Activated naive CD4-positive, alpha-beta T cell treated with anti-CD3 and anti-CD28 coated beads for 36 hours (primary cell): ENCODE results near the gene CDKN2AIP. TPM values are rescaled to one million over a fixed set of nuclear protein-coding genes. Genes with fewer than 3 reads are reported as not detected.
A peak's percentile ranks its signal among the peaks of the same experiment; 100 is the strongest.
"Not testable (repeated sequence)": the region's sequence is repeated elsewhere in the genome, so short reads cannot be mapped to it uniquely, and the experiment has no call there.

ENCODE experiments used
- CTCF ChIA-PET: fragments of 350-600 bp; sonication (Branson Sonifier 250); formaldehyde crosslinking; loops from one replicate; lab custom pipeline; 2021; ENCODE audit warnings: antibody characterized with exemption; lab: Charles Lee
- DNase-seq: peaks from one replicate; pipeline ENCODE4 v3.0.0-alpha.2; 2020
- H3K27ac Mint-ChIP-seq: one replicate; pipeline ENCODE4 v1.8.0; 2021; ENCODE audit warnings: mild to moderate bottlenecking, mixed read lengths
- H3K27me3 Mint-ChIP-seq: one replicate; pipeline ENCODE4 v1.8.0; 2021; ENCODE audit warnings: low read depth, mixed read lengths
- H3K36me3 Mint-ChIP-seq: one replicate; pipeline ENCODE4 v1.8.0; 2021; ENCODE audit warnings: low read depth, mixed read lengths
- H3K4me1 Mint-ChIP-seq: one replicate; pipeline ENCODE4 v1.8.0; 2021; ENCODE audit warnings: low read depth, mixed read lengths
- H3K4me3 Mint-ChIP-seq: one replicate; pipeline ENCODE4 v1.8.0; 2021; ENCODE audit warnings: mild to moderate bottlenecking, moderate library complexity, mixed read lengths
- H3K9me3 Mint-ChIP-seq: one replicate; pipeline ENCODE4 v1.8.0; 2021; ENCODE audit warnings: mixed read lengths
- intact Hi-C: fragments of 100-400 bp; cut with micrococcal nuclease; formaldehyde crosslinking; loops from one replicate; pipeline ENCODE4 v1.15.1; 2023
- total RNA-seq, 2 experiments: library from RNA; stranded (reverse); gene quantifications; one replicate each; pipeline ENCODE4 v1.2.3, GENCODE V29; 2021

CDKN2AIP gene
- total RNA-seq, 2 experiments from 2014 or later: 26.5 to 26.7 TPM

DNA sequence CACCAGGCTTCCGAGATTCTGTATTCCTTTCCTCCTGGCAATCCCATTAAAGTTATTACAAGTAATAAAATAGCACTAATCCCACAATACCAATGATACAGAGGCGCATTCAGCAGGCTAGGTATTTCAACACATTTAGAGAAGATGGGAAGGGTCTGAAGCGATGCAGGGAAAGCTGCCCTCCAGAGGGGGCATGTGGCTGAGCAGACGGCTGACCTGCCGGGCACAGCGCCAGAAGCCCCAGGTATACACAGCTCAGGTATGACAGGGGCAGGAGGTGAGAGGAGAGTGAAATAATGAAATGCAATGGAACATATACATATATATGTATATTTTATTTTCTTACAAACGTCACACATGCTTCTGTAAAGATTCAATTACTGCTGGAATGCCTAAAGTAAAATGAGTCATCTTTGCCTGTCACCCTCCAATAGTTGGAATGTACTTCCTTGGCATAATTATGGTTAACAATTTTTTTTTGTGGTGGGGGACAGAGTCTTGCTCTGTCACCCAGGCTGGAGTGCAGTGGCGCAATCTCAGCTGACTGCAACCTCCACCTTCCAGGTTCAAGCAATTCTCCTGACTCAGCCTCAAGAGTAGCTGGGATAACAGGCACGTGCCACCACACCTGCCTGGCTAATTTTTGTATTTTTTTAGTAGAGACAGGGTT is 21.3 kb upstream of the CDKN2AIP start:
- H3K27ac Mint-ChIP-seq: no peak overlapping the region
- DNase-seq: no peak
- H3K4me1 Mint-ChIP-seq: peaks cover 7% of the 10 kb centered on the region
- peaks cover 1% of the 10 kb centered on the region for H3K9me3 Mint-ChIP-seq
- CTCF ChIA-PET: no interaction called here
- H3K4me3 Mint-ChIP-seq: no peak overlapping the region
- no peaks in the 10 kb centered on the region for H3K27me3 Mint-ChIP-seq
- H3K36me3 Mint-ChIP-seq: no peaks in the 10 kb centered on the region
- intact Hi-C loops: no loop called here

DNA sequence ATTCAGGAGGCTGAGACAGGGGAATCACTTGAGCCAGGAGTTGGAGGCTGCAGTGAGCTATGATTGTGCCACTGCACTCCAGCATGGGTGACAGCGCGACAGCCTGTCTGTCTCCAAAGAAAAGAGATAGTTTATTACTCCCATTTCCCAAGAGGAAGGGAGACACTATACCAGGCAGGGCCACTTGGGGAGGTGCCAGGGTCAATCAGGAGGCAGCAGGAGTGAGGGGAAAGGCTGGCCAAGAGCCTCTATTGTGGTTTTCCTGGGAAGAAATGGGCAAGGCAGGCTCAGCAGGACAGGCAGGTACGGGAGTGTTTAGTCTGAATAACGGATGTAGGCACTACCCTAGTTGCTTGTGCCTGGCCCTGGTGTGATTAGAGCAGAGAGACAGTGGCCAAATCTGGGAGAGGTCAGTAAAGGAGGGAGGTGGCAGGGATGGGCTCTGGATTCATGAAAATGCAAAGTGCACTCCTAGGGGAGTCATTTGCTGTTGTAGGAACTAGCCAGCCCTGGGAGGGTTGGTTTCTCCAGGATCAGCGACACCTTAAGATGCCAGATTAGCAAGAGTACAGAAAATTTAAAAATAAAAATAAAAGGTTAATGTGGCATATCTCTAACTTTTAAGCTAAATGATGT is 20.2 kb upstream of the CDKN2AIP start:
- intact Hi-C loops: no loop called here
- Mint-ChIP-seq H3K4me1 (peaks cover 7% of the 10 kb centered on the region), H3K9me3 (peaks cover 1% of the 10 kb centered on the region), H3K4me3 (no peak overlapping the region), H3K27me3 (no peaks in the 10 kb centered on the region), H3K27ac (no peak overlapping the region), H3K36me3 (no peaks in the 10 kb centered on the region)
- CTCF ChIA-PET: no interaction called here
- DNase-seq: no peak

DNA sequence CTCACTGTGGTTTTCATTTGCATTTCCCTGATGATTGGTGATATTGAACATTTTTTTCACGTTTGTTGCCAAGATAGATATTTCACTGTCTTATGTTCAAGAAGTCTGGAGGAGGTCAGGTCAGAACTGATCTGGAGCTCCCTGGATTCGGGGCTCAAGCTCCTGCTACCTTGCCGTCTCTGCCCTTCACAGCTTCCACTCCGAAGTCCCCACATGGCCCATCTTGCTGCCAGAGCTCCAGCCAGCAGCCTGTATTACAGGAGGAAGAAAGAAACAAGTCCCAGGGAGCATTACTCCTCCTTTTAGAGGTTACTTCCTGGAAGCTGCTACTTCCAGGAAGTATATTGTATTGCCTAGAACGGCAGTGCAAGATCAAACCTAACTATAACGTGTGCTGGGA is 17.9 kb upstream of the CDKN2AIP start:
- CTCF ChIA-PET: interaction anchor here (0.6 kb wide), 1 partner anchor 123 kb away, joined by 4 read pairs; no protein-coding TSS in a partner anchor
- intact Hi-C loops: no loop called here
- DNase-seq: no peak
- Mint-ChIP-seq H3K9me3 (peaks cover 1% of the 10 kb centered on the region), H3K36me3 (no peaks in the 10 kb centered on the region), H3K27ac (no peak overlapping the region), H3K27me3 (no peaks in the 10 kb centered on the region), H3K4me1 (peaks cover 23% of the 10 kb centered on the region), H3K4me3 (no peak overlapping the region)

DNA sequence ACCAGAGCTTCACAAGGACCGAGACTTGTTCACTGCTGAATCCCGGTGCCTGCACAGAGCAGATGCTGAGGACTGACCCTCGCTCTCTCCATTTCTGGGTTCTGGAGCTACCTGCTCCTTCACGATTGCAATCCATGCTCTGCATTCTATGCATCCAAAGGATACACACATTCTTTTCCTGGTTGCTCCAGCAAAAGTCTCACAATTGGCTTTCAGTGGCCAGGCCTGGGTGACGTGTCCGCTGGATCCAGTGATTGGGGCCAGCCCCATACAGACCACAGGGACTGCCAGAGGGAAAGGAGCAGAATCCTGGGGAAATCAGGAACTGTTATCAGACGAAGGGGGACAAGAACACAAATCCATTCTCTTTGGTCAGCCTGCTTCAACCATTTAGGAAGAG is 14.9 kb upstream of the CDKN2AIP start:
- Mint-ChIP-seq H3K9me3 (peaks cover 1% of the 10 kb centered on the region), H3K27ac (peak overlapping the region; percentile 2), H3K4me1 (peaks cover 40% of the 10 kb centered on the region), H3K36me3 (no peaks in the 10 kb centered on the region), H3K27me3 (no peaks in the 10 kb centered on the region), H3K4me3 (no peak overlapping the region)
- CTCF ChIA-PET: interaction anchor here (1.8 kb wide), 1 partner anchor 22 kb away, joined by 4 read pairs; no protein-coding TSS in a partner anchor
- intact Hi-C loops: no loop called here
- no peak for DNase-seq

DNA sequence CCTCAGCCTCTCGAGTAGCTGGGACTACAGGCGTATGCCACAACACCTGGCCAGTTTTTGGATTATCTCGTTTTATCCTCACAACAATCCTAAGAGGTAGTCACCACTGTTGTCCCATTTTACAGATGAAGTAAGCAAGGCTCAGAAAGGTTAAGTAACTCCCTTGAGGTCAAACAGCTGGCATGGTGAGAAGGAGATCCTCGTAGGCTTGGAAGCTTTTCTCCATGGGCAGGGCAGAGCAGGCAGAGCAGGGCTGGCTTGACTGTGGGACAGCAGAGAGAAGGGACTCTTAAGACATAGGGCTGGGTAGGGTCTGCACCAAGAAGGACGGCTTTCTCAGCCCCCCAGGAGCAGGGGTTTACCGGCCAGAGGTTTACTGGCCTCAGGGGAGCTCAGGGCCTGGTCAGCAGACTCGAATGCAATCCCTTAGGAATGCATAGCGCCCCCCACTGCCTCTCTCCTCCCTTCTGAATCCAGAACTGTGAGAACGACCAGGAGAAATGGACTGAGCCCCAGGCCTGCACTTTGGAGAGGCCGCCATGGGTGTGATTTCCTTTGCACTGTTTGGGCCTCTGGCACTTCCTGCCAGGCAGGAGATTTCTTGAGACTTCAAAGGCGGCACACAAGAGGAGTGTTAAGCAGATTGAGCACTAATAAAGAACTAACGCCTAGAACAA is 14.0 kb upstream of the CDKN2AIP start:
- intact Hi-C loops: loop anchor here (1.0 kb wide), 1 partner anchor 14 kb away; the partner anchor contains the start of gene CDKN2AIP
- peak overlapping the region; percentile 56 for H3K27ac Mint-ChIP-seq
- no peaks in the 10 kb centered on the region for H3K36me3 Mint-ChIP-seq
- H3K27me3 Mint-ChIP-seq: no peaks in the 10 kb centered on the region
- H3K4me3 Mint-ChIP-seq: peak overlapping the region; percentile 3
- CTCF ChIA-PET: interaction anchor here (0.6 to 1.4 kb wide), 6 partner anchors 11 to 983 kb away, joined by 3 to 5 read pairs (median 3); no protein-coding TSS in a partner anchor
- H3K9me3 Mint-ChIP-seq: peaks cover 1% of the 10 kb centered on the region
- peak; percentile 55 for DNase-seq
- H3K4me1 Mint-ChIP-seq: peaks cover 44% of the 10 kb centered on the region

DNA sequence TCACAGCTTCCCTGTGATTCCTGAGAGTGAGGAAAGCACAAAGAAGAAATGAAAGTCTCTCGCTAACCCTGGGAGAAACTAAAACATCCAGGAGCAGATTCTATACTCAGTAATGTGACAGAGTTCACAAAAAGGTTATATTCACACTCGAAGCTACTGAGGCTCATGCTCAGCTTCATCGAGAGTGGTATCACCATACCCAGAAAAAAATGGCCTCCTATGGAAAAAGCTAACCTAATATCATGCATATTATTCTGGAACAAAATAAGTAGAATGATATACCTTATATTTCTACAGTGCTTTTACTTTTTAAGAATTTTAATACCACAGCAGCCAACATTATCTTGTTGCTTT is 13.5 kb upstream of the CDKN2AIP start:
- Mint-ChIP-seq H3K36me3 (no peaks in the 10 kb centered on the region), H3K4me3 (peak overlapping the region; percentile 3), H3K9me3 (peaks cover 1% of the 10 kb centered on the region), H3K27ac (peak overlapping the region; percentile 56), H3K27me3 (no peaks in the 10 kb centered on the region), H3K4me1 (peaks cover 44% of the 10 kb centered on the region)
- intact Hi-C loops: loop anchor here (1.0 kb wide), 1 partner anchor 13 kb away; the partner anchor contains the start of gene CDKN2AIP
- CTCF ChIA-PET: interaction anchor here (0.6 to 1.4 kb wide), 6 partner anchors 11 to 983 kb away, joined by 3 to 5 read pairs (median 3); no protein-coding TSS in a partner anchor
- no peak for DNase-seq

DNA sequence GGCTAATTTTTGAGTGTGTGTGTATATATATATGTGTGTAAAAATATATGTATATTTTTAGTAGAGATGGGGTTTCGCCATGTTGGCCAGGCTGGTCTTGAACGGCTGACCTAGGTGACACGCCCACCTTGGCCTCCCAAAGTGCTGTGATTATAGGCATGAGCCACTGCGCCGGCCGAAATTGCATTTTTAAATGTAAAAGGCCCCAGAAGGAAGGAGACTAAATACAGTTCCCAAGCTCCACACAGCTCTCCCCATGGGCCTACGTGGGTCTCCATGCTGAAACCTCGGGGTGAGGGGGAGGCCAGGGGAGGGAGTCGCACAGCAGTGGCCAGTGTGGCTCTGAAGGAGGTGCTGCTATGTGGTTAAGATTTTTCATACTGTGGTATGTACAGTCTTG is 12.8 kb upstream of the CDKN2AIP start:
- peaks cover 41% of the 10 kb centered on the region for H3K4me1 Mint-ChIP-seq
- CTCF ChIA-PET: interaction anchor here (1.0 to 1.4 kb wide), 4 partner anchors 10 to 26 kb away, joined by 3 to 5 read pairs (median 3); no protein-coding TSS in a partner anchor
- H3K9me3 Mint-ChIP-seq: peaks cover 1% of the 10 kb centered on the region
- DNase-seq: no peak
- H3K4me3 Mint-ChIP-seq: no peak overlapping the region
- intact Hi-C loops: no loop called here
- H3K27me3 Mint-ChIP-seq: no peaks in the 10 kb centered on the region
- H3K36me3 Mint-ChIP-seq: no peaks in the 10 kb centered on the region
- H3K27ac Mint-ChIP-seq: no peak overlapping the region

DNA sequence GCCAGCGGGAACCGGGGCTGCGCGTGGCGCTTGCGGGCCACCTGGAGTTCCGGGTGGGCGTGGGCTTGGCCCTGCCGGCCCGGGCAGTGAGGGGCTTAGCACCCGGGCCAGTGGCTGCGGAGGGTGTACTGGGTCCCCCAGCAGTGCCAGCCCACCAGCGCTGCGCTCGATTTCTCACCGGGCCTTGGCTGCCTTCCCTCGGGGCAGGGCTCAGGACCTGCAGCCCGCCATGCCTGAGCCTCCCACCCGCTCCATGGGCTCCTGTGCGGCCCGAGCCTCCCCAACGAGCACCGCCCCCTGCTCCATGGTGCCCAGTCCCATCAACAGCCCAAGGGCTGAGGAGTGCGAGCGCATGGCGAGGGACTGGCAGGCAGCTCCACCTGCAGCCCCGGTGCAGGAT is 11.3 kb upstream of the CDKN2AIP start:
- H3K9me3 Mint-ChIP-seq, intact Hi-C loops, H3K27me3 Mint-ChIP-seq, H3K36me3 Mint-ChIP-seq, DNase-seq, H3K27ac Mint-ChIP-seq, H3K4me3 Mint-ChIP-seq: not testable (repeated sequence)
- CTCF ChIA-PET: interaction anchor here (1.5 kb wide), 1 partner anchor 10 kb away, joined by 7 read pairs; the partner anchor contains the start of gene CDKN2AIP
- H3K4me1 Mint-ChIP-seq: peaks cover 37% of the 10 kb centered on the region

DNA sequence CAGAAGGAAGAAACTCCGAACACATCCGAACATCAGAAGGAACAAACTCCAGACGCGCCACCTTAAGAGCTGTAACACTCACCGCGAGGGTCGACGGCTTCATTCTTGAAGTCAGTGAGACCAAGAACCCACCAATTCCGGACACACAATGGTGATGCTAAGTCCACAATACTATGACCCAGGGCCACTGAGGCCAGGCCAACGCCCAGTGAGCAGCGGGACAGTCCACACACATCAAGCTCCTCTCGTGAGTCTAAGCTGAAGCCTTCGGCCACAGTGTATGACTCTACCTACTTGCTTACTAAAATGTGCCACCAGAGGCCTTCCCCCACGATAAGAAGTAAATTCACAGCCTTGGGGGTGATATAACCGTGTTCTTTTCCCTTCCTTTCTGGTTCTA is 10.2 kb upstream of the CDKN2AIP start:
- no peaks in the 10 kb centered on the region for H3K36me3 Mint-ChIP-seq
- H3K9me3 Mint-ChIP-seq: no peaks in the 10 kb centered on the region
- no peak overlapping the region for H3K4me3 Mint-ChIP-seq
- peaks cover 41% of the 10 kb centered on the region for H3K4me1 Mint-ChIP-seq
- no peaks in the 10 kb centered on the region for H3K27me3 Mint-ChIP-seq
- DNase-seq: no peak
- intact Hi-C loops: no loop called here
- CTCF ChIA-PET: interaction anchor here (1.5 kb wide), 1 partner anchor 9 kb away, joined by 7 read pairs; the partner anchor contains the start of gene CDKN2AIP
- no peak overlapping the region for H3K27ac Mint-ChIP-seq

DNA sequence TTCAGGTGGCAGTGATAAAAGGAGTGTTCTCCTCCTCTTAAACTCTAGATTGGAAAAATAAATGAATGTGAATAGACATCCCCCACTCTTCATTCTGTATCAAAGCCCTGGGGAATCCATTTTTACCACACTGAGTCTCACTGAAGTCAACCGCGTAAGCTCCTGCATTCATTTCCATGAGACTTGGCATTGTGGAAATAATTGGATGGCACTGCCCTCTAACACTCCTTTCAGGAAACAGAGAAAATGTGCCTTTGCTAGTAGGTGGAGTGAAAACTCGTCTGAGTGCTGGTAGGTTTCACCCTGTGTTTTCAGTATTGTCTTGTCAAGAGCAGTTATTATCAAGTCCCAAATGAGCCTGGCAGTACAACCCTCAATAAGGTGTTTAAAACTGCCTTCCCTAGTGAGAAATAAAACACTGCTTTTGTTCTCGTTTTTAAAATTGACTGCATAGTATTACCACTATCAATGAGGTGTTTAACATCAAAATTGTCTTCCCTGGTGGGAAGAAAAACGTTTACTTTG is 9.7 kb upstream of the CDKN2AIP start:
- Mint-ChIP-seq H3K4me1 (peaks cover 38% of the 10 kb centered on the region), H3K36me3 (no peaks in the 10 kb centered on the region), H3K9me3 (no peaks in the 10 kb centered on the region), H3K4me3 (no peak overlapping the region), H3K27me3 (no peaks in the 10 kb centered on the region), H3K27ac (no peak overlapping the region)
- DNase-seq: no peak
- intact Hi-C loops: no loop called here
- CTCF ChIA-PET: interaction anchor here (1.5 kb wide), 1 partner anchor 9 kb away, joined by 7 read pairs; the partner anchor contains the start of gene CDKN2AIP

DNA sequence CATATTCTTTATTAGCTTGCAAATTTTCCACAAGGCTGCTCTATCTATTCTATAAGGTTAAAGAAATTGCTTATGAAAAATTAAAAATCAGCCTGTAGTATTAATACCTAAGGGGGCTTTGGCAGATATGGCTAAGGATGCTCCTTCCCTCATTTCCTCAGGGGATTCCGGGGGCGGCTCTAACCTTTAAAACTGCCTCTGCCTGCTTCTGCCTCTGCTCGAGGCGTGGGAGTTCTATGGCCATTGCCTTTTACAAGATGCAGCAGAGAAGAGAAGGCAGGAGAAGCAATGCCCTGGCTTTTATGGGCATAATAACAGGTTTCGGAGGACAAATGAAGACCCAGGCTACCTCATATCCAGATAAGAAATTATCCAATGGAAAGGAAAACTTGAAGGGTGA is 8.6 kb upstream of the CDKN2AIP start:
- no peak overlapping the region for H3K4me3 Mint-ChIP-seq
- intact Hi-C loops: no loop called here
- H3K27me3 Mint-ChIP-seq: no peaks in the 10 kb centered on the region
- no peak overlapping the region for H3K27ac Mint-ChIP-seq
- H3K4me1 Mint-ChIP-seq: peaks cover 30% of the 10 kb centered on the region
- no peaks in the 10 kb centered on the region for H3K36me3 Mint-ChIP-seq
- H3K9me3 Mint-ChIP-seq: no peaks in the 10 kb centered on the region
- CTCF ChIA-PET: no interaction called here
- no peak for DNase-seq

DNA sequence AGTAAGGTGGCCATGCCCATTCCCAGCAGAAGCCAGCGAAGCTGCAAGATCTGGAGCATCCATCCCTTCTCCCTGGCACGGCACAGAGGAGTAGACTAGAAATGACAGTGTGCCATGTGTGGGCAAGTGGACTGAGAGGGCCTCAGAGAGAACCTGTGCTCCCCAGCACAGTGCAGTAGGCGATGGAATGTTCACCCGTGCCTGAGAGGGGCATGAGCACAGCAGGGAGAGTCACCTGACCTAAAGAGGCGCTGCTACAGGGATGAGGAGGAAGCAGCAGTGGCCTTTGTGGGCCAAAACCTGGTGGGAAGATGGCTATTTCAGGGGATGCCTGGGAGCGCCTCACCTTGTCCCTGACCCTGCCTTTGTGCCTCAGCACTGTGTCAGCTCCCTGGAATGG is 8.0 kb upstream of the CDKN2AIP start:
- no peaks in the 10 kb centered on the region for H3K9me3 Mint-ChIP-seq
- intact Hi-C loops: no loop called here
- no peak overlapping the region for H3K4me3 Mint-ChIP-seq
- no peak overlapping the region for H3K27ac Mint-ChIP-seq
- H3K27me3 Mint-ChIP-seq: no peaks in the 10 kb centered on the region
- CTCF ChIA-PET: no interaction called here
- H3K36me3 Mint-ChIP-seq: no peaks in the 10 kb centered on the region
- peaks cover 25% of the 10 kb centered on the region for H3K4me1 Mint-ChIP-seq
- no peak for DNase-seq
